Caco-2 (cell line): ENCODE data around the gene PARK7. TPM values are rescaled to one million over a fixed set of nuclear protein-coding genes. Genes with fewer than 3 reads are reported as not detected.

Experiments used
- BruUV-seq: library from RNA; stranded (reverse); fragments of 400-500 nt; replicated peaks from 2 replicates; lab custom pipeline; 2021; lab: Mats Ljungman, UMichigan
- CTCF ChIA-PET: fragments of 300-600 bp; sonication (Branson Sonifier 250); formaldehyde crosslinking; loops from one replicate; lab custom pipeline; 2022; ENCODE audit warnings: antibody characterized with exemption; lab: Charles Lee
- POLR2A ChIA-PET: fragments of 300-600 bp; sonication (Branson Sonifier 250); formaldehyde crosslinking; loops from one replicate; lab custom pipeline; 2022; ENCODE audit warnings: antibody characterized with exemption; lab: Charles Lee
- DNase-seq, 2 experiments: peaks; one replicate each; pipeline versions ENCODE4 v3.0.0 to v3.0.0-alpha.2; 2020 to 2022
- H3K27me3 ChIP-seq: replicated peaks from 2 replicates; pipeline ENCODE4 v1.6.0; 2011; ENCODE audit warnings: low read length; ENCODE audit not compliant: control insufficient read depth, insufficient read depth
- H3K36me3 ChIP-seq: 2 replicates; pipeline ENCODE4 v1.5.1; 2011; ENCODE audit warnings: low read length; ENCODE audit not compliant: control insufficient read depth, insufficient read depth
- H3K4me1 ChIP-seq: fragments of 250-450 bp; sonication (Bioruptor Pico); 2 replicates; pipeline ENCODE4 v1.5.1; 2020; ENCODE audit warnings: mild to moderate bottlenecking
- H3K4me3 ChIP-seq: 2 replicates; pipeline ENCODE4 v1.5.1; 2011; ENCODE audit warnings: low read depth, mild to moderate bottlenecking, control low read depth, low read length
- H3K9me3 ChIP-seq: fragments of 250-450 bp; sonication (Bioruptor Pico); 2 replicates; pipeline ENCODE4 v1.5.1; 2020; ENCODE audit warnings: mild to moderate bottlenecking, moderate library complexity
- H3K27ac Mint-ChIP-seq: one replicate; pipeline ENCODE4 v1.8.0; 2022; ENCODE audit warnings: mixed read lengths; ENCODE audit not compliant: unreplicated experiment
- H3K27me3 Mint-ChIP-seq: one replicate; pipeline ENCODE4 v1.8.0; 2022; ENCODE audit warnings: mixed read lengths; ENCODE audit not compliant: insufficient read depth, unreplicated experiment
- H3K36me3 Mint-ChIP-seq: one replicate; pipeline ENCODE4 v1.8.0; 2022; ENCODE audit warnings: mild to moderate bottlenecking, mixed read lengths; ENCODE audit not compliant: insufficient read depth, unreplicated experiment
- H3K4me1 Mint-ChIP-seq: one replicate; pipeline ENCODE4 v1.8.0; 2022; ENCODE audit warnings: low read depth, mixed read lengths; ENCODE audit not compliant: unreplicated experiment
- H3K4me3 Mint-ChIP-seq: one replicate; pipeline ENCODE4 v1.8.0; 2022; ENCODE audit warnings: mild to moderate bottlenecking, moderate library complexity, mixed read lengths; ENCODE audit not compliant: unreplicated experiment
- H3K9me3 Mint-ChIP-seq: one replicate; pipeline ENCODE4 v1.8.0; 2022; ENCODE audit warnings: mixed read lengths; ENCODE audit not compliant: unreplicated experiment
- intact Hi-C: fragments of 100-400 bp; cut with micrococcal nuclease; formaldehyde crosslinking; loops from one replicate; pipeline ENCODE4 v1.10.0; 2022; ENCODE audit not compliant: unreplicated experiment
- total RNA-seq: library from RNA; stranded (reverse); gene quantifications from 2 replicates; pipeline ENCODE4 v1.2.3, GENCODE V29; 2022
- TF ChIP-seq, protein P1 (sequence below), 2 experiments: fragments of 200-600 bp in 1 of 2; IDR thresholded peaks; 1 replicate in 1 of 2; 2 replicates in 1 of 2; pipeline versions ENCODE4 v1.5.1 to v1.8.0; 2011 to 2022; ENCODE audit warnings: antibody characterized with exemption in 1 of 2, control low read depth in 1 of 2, inconsistent platforms in 1 of 2, low read depth in 1 of 2, low read length in 1 of 2, mild to moderate bottlenecking in 1 of 2, moderate library complexity in 1 of 2; ENCODE audit not compliant: insufficient read depth in 1 of 2, severe bottlenecking in 1 of 2, unreplicated experiment in 1 of 2

PARK7 gene
- total RNA-seq, 1 experiment from 2014 or later, result 293 TPM

DNA sequence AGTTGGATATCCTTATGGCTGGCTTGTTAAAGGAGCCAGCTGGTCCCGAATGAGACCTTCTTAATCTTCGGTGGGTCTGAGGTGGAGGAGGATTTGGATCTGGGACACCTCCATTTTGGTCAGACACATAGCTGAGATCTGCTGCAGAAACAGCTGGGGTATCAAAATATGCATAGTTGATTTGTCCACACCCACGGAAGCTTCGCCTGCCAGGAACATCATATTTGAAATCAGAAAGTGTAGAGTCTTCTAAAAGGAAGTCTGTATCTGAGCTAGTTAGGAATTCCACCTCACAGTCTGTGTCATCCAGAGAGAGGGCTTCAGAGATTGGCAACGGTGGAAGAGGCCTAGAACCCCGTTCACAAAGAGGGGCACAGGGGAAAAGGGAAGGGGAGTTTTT lies 52.3 kb downstream of the PARK7 start:
- peaks cover 37% of the 10 kb centered on the region for H3K4me1 Mint-ChIP-seq
- TF ChIP-seq, protein P1, sequence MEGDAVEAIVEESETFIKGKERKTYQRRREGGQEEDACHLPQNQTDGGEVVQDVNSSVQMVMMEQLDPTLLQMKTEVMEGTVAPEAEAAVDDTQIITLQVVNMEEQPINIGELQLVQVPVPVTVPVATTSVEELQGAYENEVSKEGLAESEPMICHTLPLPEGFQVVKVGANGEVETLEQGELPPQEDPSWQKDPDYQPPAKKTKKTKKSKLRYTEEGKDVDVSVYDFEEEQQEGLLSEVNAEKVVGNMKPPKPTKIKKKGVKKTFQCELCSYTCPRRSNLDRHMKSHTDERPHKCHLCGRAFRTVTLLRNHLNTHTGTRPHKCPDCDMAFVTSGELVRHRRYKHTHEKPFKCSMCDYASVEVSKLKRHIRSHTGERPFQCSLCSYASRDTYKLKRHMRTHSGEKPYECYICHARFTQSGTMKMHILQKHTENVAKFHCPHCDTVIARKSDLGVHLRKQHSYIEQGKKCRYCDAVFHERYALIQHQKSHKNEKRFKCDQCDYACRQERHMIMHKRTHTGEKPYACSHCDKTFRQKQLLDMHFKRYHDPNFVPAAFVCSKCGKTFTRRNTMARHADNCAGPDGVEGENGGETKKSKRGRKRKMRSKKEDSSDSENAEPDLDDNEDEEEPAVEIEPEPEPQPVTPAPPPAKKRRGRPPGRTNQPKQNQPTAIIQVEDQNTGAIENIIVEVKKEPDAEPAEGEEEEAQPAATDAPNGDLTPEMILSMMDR (IDR thresholded peaks at IDR 0.05; ENCODE audit: insufficient read depth in 1 of 2, low read depth in 1 of 2, low read length in 1 of 2, severe bottlenecking in 1 of 2, unreplicated experiment in 1 of 2), result no peak
- H3K9me3 Mint-ChIP-seq, result no peaks in the 10 kb centered on the region
- Histone ChIP-seq H3K4me3 (no peak overlapping the region), H3K27me3 (no peaks in the 10 kb centered on the region), H3K9me3 (no peaks in the 10 kb centered on the region), H3K36me3 (peaks cover 4% of the 10 kb centered on the region; the same call in 1 of the 2 replicates), H3K4me1 (peaks cover 41% of the 10 kb centered on the region)
- no TSS peak for BruUV-seq
- H3K36me3 Mint-ChIP-seq, result peaks cover 63% of the 10 kb centered on the region
- DNase-seq, result no peak
- H3K4me3 Mint-ChIP-seq, result no peak overlapping the region
- CTCF ChIA-PET, result interaction anchor here (1.2 kb wide), 1 partner anchor 300 kb away, joined by 4 read pairs; no protein-coding TSS in a partner anchor
- no peak overlapping the region for H3K27ac Mint-ChIP-seq
- POLR2A ChIA-PET, result no interaction called here
- H3K27me3 Mint-ChIP-seq, result no peaks in the 10 kb centered on the region
- intact Hi-C loops, result loop anchor here (2.0 kb wide), 1 partner anchor 39 kb away; no protein-coding TSS in a partner anchor

DNA sequence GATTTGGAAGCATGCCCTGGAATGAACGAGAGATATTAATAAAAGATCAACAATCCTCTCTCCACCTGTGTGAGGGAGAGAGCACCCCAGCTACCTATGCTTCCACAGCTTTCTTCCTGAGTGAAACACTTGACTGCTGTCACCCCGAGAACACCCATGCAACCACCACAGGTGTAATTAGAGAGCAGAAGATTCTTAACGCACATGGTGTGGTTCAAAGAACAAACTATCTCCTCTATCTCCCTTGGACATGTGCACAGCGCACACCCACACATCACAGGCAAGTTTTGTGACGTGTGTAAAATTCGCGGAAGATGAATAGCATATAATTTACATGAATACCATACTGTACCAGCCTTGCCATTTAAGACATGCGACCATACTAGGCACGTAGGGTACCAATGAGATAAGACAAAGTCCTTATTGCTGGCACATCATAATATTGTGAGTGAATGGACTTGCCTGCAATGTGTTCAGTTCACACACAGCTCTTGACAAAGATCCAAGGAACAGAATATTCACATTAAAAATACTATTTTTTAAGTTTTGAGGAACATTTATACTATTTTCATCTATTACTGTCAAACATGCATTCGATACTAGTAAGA lies 53.0 kb downstream of the PARK7 start:
- intact Hi-C loops, result loop anchor here (2.0 kb wide), 1 partner anchor 40 kb away; no protein-coding TSS in a partner anchor
- H3K27me3 Mint-ChIP-seq, result no peaks in the 10 kb centered on the region
- no peaks in the 10 kb centered on the region for H3K9me3 Mint-ChIP-seq
- no TSS peak for BruUV-seq
- no peak overlapping the region for H3K27ac Mint-ChIP-seq
- TF ChIP-seq, protein P1 (IDR thresholded peaks at IDR 0.05; ENCODE audit: insufficient read depth in 1 of 2, low read depth in 1 of 2, low read length in 1 of 2, severe bottlenecking in 1 of 2, unreplicated experiment in 1 of 2), result no peak
- H3K4me3 Mint-ChIP-seq, result no peak overlapping the region
- peaks cover 43% of the 10 kb centered on the region for H3K4me1 Mint-ChIP-seq
- no peak overlapping the region for H3K4me3 ChIP-seq
- H3K4me1 ChIP-seq, result peaks cover 48% of the 10 kb centered on the region
- H3K36me3 ChIP-seq, result peaks cover 4% of the 10 kb centered on the region; the same call in 1 of the 2 replicates
- H3K27me3 ChIP-seq, result no peaks in the 10 kb centered on the region
- POLR2A ChIA-PET, result interaction anchor here (1.1 to 1.3 kb wide), 2 partner anchors 46 to 300 kb away, joined by 4 to 6 read pairs; no protein-coding TSS in a partner anchor
- H3K36me3 Mint-ChIP-seq, result peaks cover 61% of the 10 kb centered on the region
- CTCF ChIA-PET, result interaction anchor here (0.6 to 1.7 kb wide), 14 partner anchors 9 to 335 kb away, joined by 3 to 69 read pairs (median 6); no protein-coding TSS in a partner anchor
- DNase-seq, result no peak
- H3K9me3 ChIP-seq, result no peaks in the 10 kb centered on the region

DNA sequence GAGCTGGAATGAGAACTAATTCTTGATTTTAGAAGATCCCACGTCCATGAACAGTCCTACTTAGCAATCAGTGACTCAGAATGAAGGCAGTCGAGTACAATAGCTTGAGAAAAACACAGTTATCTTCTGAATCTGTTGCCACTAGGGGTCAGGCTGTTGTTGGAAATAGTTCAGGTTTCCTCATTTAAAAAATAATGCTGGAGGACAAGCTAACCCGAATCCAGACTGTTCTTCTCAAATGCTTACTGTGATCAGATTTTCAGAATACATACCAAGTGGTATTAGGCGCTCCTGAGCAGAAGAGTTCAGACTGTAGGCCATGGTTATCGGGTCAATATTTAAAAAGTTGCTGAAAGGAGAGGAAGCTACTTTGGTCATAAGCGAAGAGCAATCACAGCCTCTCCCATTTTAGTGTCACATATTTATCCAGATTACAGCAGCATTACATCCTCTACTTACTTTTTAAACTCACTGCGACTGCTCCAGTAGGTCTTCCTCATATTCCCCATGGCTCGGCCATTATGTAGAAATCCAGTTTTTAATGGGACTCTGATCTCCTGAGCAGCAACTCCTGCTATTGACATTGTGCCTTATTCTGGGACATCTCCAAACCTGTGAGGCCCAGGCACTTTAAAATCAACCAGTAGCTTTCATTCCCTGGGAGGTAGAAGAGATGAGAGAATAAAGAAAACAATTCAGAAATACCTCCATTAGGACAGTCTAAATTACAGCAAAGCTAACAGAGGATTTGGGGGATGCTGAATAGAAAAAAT lies 53.7 kb downstream of the PARK7 start:
- no peaks in the 10 kb centered on the region for H3K27me3 ChIP-seq
- ChIA-PET CTCF (interaction anchor here (0.5 to 1.7 kb wide), 16 partner anchors 9 to 334 kb away, joined by 3 to 69 read pairs (median 6); no protein-coding TSS in a partner anchor), POLR2A (interaction anchor here (0.5 to 1.3 kb wide), 5 partner anchors 10 to 299 kb away, joined by 3 to 6 read pairs (median 4); no protein-coding TSS in a partner anchor)
- Mint-ChIP-seq H3K4me1 (peaks cover 46% of the 10 kb centered on the region), H3K4me3 (no peak overlapping the region), H3K27me3 (no peaks in the 10 kb centered on the region), H3K27ac (no peak overlapping the region), H3K9me3 (no peaks in the 10 kb centered on the region), H3K36me3 (peaks cover 61% of the 10 kb centered on the region)
- TF ChIP-seq, protein P1 (IDR thresholded peaks at IDR 0.05; ENCODE audit: insufficient read depth in 1 of 2, low read depth in 1 of 2, low read length in 1 of 2, severe bottlenecking in 1 of 2, unreplicated experiment in 1 of 2), result peak; percentile 44 to 52
- H3K36me3 ChIP-seq, result peaks cover 4% of the 10 kb centered on the region; the same call in 1 of the 2 replicates
- peak in 1 of 2 experiments; percentile 65 for DNase-seq
- no TSS peak for BruUV-seq
- intact Hi-C loops, result loop anchor here (1.0 to 2.0 kb wide), 3 partner anchors 40 to 334 kb away; no protein-coding TSS in a partner anchor
- H3K9me3 ChIP-seq, result no peaks in the 10 kb centered on the region
- H3K4me1 ChIP-seq, result peaks cover 55% of the 10 kb centered on the region
- no peak overlapping the region for H3K4me3 ChIP-seq
